Globus pallidus (tissue), 1 donor: ENCODE data around the gene ATF2.
"Not testable (repeated sequence)": the region's sequence is repeated elsewhere in the genome, so short reads cannot be mapped to it uniquely, and the experiment has no call there.

Source experiments
- DNase-seq: peaks from one replicate; pipeline ENCODE4 v3.0.0-alpha.2; 2015; ENCODE audit warnings: low spot score

Gene ATF2

GRCh38 chr2:175166216-175166824, 1.7 kb downstream of the ATF2 start:
- DNase-seq = no peak

DNA sequence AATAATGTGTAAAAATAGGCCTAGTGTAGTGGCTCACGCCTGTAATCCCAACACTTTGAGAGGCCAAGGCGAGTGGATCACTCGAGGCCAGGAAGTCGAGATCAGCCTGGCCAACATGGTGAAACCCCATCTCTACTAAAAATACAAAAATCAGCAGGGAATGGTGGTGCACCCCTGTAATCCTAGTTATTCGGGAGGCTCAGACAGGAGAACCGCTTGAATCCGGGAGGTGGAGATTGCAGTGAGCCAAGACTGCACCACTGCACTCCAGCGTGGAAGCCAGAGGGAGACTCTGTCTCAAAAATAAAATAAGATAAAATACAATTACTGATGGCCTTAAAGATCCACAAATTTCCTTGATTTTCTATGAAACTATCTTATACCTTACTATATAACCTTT, 3.8 kb downstream of the ATF2 start:
- DNase-seq = no peak

- no peak for DNase-seq
Measured at GRCh38 chr2:175158894-175159293, 9.1 kb downstream of the ATF2 start.

GRCh38 chr2:175156534-175156933, 11.5 kb downstream of the ATF2 start:
- DNase-seq = no peak

DNA sequence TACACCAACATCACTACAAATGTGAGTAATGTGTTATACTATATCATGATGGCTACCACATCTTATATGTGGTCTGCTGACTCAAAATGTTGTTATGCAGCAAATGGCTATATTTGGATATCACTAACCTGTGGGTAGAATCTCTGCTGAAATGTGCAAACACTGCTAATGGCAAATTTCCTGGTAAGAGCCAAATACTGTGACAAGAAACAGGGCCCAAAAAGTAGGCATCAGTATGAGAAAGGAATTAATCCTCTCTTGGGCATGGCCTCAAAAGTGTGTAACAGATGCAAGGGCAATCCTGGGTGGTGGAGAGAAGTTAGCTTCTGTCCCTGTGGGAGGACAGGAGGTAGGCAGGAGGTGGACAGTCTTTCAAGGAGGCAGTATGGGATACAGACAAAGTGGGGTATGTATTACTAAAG, 13.3 kb downstream of the ATF2 start:
- no peak for DNase-seq

DNA sequence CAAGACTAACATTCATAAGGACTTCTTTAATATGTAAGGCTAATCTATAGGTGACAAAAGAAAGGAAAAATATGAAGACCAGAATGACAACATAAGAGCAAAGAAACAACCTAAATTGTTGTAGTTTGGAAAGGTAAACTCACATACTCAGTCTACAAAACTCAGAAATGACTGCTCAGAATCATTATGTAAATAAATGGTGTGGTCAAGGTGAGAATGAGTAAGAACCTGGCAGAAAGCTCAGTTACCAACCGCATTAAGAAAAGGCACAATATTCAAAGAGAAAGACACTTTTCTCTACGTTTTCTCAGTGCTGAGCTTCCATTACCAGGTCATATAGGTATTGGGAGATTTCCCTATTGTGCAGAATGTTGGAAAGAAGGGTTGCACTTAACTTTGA, 15.8 kb downstream of the ATF2 start:
- DNase-seq = no peak

GRCh38 chr2:175151791-175152190, 16.2 kb downstream of the ATF2 start:
- no peak for DNase-seq

- DNase-seq = no peak
Measured at GRCh38 chr2:175147186-175147585, 20.8 kb downstream of the ATF2 start.

- DNase-seq = no peak
Measured at GRCh38 chr2:175143678-175144077, 24.3 kb downstream of the ATF2 start.

DNA sequence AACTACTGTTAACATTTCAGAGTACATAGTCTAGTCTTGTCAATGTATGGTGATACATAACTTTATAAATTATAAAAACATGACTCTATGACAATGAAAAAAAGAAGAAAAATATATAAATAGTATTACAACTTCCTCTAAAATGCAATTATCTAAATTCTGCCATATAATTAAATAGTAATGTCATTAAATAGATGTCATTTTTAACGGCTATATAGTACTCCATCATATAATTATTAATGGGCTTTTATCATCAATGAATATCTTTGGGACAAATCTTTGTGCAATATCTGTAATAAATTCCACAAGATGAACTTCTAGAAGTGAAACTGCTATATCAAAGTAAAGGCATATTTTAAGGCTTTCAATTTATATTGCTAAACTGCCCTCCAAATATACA, 24.8 kb downstream of the ATF2 start:
- DNase-seq = no peak

- DNase-seq = no peak
Measured at GRCh38 chr2:175140332-175140731, 27.7 kb downstream of the ATF2 start.

DNA sequence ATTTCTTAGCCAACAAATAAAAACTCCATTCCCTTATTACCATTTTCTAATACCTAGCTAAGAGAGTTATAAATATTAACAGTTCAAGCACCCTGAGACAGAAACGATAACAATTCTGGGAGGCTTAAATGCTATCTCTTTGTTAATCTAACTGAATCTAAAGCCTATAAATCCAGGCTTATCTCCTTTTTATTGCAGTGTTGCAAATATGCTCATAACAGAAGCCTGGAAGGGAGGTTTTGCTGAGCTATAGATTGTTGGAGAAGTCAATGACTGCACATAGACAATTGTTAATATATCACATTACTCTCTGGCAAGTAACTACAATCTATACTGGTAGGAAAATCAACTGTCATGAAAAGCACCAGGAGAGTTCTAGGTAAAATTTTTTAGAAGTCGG, 30.2 kb downstream of the ATF2 start:
- no peak for DNase-seq

- no peak for DNase-seq
Measured at GRCh38 chr2:175136334-175137215, 31.4 kb downstream of the ATF2 start.

GRCh38 chr2:175135862-175136261, 32.1 kb downstream of the ATF2 start:
- DNase-seq = no peak

DNA sequence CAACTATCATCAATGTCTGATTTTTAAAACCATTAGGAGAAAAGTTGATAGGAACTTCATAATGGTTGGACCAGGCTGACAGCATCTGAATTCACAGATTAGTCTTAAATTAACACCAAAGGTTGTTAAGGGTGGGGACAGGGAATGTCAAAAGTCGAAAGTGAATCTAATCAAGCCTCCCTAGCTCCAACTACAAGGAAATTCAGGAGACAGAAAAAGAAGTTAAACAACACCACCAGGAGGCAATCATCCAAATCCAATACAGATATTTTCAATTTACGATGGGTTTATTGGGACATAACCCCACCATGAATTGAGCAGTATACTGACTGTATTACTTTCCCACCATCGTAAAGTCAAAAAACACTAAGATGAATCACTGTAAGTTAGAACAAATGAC, 32.8 kb downstream of the ATF2 start:
- DNase-seq = no peak

DNA sequence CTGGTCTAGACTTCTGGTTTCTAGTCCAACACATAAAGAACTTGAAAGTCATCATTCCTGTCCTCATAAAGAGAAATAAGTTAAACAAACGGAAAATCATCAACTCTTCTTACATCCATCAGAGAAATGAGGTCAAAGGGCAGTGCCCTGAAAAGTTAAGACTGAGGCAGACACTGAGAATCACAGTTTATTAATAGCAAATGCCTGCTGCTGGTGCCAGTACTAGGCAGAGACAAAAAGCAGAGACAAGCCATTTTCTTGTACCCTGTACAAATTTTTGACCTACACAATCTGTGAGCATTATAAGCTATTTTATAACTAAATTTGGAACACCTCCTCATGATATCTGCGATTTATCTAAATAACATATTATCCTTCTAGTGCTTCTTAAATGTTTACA, 36.8 kb downstream of the ATF2 start:
- DNase-seq = no peak

DNA sequence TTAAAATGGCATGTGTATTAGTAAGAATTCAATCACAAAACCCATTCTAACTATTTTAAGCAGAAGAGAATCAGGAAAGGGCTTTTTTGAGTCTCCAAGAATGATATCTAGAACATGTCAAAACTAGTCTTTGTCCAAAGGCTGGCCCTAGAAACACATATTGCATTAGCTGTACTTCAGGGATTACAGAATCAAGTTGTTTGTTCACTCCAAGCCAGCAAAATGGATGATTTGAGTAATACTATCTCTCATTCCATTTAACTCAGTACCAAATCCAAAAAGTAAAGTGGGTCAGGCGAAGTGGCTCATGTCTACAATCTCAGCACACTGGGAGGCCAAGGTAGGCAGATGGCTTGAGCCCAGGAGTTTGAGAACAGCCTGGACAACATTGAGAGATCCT, 41.3 kb downstream of the ATF2 start:
- DNase-seq = no peak

- DNase-seq = no peak
Measured at GRCh38 chr2:175123254-175123653, 44.7 kb downstream of the ATF2 start.

DNA sequence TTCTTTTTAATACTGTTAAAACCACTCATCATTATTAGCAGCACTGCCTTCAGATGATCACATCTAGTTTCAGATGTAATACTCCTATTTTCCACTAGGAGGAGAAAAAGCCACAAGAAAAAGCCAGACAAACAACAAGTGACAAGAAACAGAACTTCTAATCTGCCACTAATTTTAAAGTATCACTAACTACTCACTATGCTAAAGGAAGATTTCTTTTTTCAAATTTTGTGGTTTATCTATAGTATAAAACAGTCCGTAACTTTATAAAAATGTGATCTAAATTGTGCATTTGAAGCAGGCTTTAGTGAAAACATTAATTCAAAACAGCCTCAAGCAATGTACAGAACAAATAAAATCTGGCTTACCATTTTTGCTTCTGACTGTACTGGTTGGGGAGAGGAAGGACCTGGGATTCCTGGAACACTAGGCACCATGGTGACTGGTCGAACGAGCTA, 56.8 kb downstream of the ATF2 start:
- peak; percentile 37 for DNase-seq

GRCh38 chr2:175108091-175108490, 59.9 kb downstream of the ATF2 start:
- DNase-seq = not testable (repeated sequence)

GRCh38 chr2:175107146-175107545, 60.9 kb downstream of the ATF2 start:
- DNase-seq = no peak

DNA sequence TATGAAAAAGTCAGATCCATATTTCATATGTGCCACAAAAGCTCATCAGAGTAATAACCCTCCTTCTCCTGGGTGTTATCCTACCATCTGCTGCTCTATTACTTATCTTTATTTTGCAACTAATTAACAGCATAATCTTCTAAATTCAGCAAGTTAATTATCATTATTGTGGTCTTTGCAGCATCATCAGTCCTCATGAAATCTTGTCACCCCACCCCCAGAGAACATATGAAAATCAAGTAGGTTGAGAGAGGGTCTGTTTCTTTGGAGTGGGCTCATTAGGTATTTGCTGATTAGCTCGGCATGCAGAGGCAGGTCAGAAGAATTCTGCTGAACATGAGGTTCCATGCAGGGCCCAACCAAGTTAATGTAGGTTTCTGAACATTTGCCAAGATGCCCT, 64.8 kb downstream of the ATF2 start:
- no peak for DNase-seq

DNA sequence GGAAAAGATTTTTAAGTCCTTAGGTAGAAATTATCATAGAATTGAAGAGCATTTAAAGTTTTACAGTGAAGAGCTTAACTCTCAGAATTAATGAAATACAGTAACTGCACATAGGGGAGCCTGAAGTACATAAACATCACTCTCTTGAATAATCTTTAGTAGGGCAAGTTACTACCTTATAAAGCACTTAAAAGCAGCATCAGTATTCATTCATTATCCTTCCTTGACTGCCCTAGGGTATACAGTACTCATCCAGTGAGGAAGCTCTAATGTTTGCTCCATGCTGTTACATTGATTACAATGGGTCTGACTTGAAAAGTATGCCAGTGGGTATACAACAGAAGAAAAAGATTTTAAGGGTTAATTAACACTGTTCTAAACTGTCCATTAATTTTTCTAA, 66.5 kb downstream of the ATF2 start:
- DNase-seq = no peak

- DNase-seq = no peak
Measured at GRCh38 chr2:175097297-175097696, 70.7 kb downstream of the ATF2 start.
